GM18505 (cell line): ENCODE measurements around the gene KIF1B.

ENCODE experiments used
- ATAC-seq: cut with Tn5 transposase; IDR thresholded peaks from one replicate; pipeline ENCODE4 v1.9.1; 2021; ENCODE audit not compliant: unreplicated experiment
- POLR2A ChIP-seq: IDR thresholded peaks from 4 replicates; pipeline ENCODE4 v1.6.1; 2011; ENCODE audit warnings: borderline replicate concordance; ENCODE audit not compliant: insufficient read depth, insufficient read length; ENCODE audit errors: extremely low read depth

KIF1B gene

DNA sequence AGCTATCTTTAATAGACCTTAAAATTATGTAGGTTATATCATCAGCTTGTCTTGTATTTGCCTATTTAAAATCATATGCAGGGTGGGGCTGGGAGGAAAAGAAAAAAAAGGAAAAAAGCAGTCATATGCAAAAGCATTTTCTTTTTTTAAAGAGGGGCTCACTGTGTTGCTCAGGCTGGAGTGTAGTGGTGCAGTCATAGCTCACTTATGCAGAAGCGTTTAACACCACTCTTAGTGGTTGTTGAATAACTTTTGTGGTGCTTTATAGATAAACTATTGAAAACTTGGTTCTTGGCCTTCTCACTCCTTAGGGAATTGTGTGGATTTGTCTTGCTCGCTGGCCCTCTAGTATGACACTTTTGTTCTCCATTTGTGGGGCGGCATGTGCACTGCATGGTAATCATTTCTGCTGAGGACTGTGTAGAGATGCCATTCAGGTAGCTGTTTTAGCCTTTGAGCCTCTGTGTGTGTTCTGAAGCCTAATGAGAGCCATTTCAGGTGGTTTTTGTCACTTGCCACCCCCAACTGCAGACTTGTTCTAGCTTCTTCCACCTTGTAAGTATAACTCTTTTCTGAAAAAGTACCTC is 77.8 kb downstream of the KIF1B start:
- TF ChIP-seq POLR2A: no peak
- ATAC-seq: no peak

- ATAC-seq: no peak
Observed at GRCh38 chr1:10291705-10292104, 81.3 kb downstream of the KIF1B start.

GRCh38 chr1:10292188-10292587 is 81.8 kb downstream of the KIF1B start:
- ATAC-seq: no peak
- no peak for TF ChIP-seq POLR2A

More at GRCh38 chr1:10291705-10292104, 81.3 kb downstream of the KIF1B start:
- TF ChIP-seq POLR2A: no peak

DNA sequence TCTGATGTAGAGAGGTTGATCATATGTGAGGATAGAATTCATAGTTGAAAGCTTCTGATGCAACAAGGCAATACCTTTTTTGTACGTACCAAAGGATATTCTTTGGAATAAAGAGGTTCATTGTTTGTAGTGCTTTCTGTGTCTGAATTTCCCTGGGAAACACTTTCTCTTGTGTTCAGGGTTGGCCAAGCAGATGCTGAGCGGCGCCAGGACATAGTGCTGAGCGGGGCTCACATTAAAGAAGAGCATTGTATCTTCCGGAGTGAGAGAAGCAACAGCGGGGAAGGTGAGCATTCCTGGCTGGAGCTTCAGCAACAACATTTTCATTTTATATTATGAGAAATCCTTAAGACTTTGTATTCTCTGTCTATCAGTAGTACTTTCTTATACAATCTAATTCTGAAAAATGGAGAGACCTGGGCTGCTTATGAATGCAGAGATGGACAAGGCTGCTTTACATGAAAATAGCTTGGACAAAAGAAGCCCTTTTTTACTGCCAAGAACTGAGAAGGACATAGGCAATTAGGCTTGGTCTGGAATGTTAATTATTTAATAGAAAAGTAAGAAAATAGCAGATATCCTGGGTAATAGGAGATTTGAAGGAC is 85.2 kb downstream of the KIF1B start:
- TF ChIP-seq POLR2A: no peak
- no peak for ATAC-seq

GRCh38 chr1:10299151-10299550 is 88.8 kb downstream of the KIF1B start:
- ATAC-seq: no peak
- TF ChIP-seq POLR2A: no peak

- no peak for ATAC-seq
Observed at GRCh38 chr1:10302416-10302815, 92.0 kb downstream of the KIF1B start.

GRCh38 chr1:10304295-10304694 is 93.9 kb downstream of the KIF1B start:
- ATAC-seq: no peak

More at GRCh38 chr1:10302416-10302815, 92.0 kb downstream of the KIF1B start:
- no peak for TF ChIP-seq POLR2A

DNA sequence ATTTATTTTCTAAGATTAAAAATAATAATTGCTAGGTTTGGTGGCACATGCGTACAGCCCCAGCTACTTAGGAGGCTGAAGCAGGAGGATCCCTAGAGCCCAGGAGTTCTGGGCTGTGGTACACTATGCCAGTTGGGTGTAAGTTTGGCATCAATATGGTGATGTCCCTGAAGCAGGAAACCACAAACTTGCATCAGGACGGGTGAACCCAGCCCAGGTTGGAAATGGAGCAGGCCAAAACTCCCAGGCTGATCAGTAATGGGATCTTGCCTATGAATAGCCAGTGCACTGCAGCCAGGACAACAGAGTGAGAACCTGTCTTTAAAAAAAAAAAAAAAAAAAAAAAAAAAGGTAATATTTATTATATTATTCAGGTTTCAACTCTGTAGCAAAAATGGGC is 96.1 kb downstream of the KIF1B start:
- no peak for TF ChIP-seq POLR2A

More at GRCh38 chr1:10304295-10304694, 93.9 kb downstream of the KIF1B start:
- TF ChIP-seq POLR2A: no peak

DNA sequence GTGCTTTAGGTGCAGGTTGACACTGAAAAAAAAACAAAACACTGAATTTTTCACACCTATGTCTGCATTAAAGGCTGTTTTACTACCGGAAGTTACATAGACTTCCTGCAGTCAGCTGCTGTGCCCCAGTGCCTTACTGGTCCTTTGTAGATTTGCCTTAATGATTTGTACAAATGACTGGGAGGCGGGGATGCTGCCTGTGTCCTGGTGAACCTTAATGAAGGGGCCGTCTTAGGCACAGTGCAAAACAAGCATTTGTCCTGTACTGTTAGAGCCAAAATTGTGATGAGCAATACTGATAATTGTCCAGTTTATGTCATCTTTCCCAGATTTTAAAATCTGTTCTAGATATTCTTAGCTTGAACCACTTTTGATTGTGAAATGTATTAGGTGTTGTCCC is 97.6 kb downstream of the KIF1B start:
- no peak for ATAC-seq
- TF ChIP-seq POLR2A: no peak

More for the DNA sequence above, 96.1 kb downstream of the KIF1B start:
- no peak for ATAC-seq

DNA sequence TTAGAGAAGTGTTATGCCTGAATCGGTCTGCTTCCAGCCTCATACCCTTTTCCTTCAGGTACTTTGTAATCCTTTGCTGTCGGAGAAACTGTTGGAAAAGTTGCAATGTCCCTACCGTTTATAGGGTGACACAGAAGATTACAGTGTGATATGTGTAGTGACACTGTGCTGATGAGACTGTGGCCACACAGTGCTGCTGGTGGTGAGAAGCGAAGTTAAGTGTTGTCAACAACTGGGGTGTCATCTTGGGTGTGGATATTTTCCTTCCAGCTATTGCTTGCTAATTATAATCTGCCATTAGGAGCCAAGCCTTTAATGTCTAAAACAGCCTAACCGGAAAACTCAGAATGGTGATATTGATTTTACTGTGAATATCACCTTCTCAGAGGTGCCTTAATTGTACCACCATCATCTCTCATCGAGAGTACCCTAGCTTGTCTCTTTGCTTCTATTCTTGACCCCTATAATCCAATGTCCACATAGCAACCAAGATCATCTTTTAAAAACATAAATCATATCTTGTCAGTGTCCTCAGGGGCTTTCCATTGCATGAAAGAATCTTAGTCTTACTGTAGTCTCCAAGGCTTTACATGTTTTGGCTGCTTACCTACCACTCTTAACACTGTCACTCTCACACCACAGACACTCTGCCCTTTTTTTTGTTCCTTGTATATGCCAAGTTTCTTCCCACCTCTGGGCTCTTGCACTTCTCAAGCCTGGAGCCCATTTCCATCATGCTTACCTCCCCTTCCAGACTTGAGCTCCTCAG is 99.1 kb downstream of the KIF1B start:
- TF ChIP-seq POLR2A: no peak
- ATAC-seq: no peak

- no peak for TF ChIP-seq POLR2A
- no peak for ATAC-seq
Observed at GRCh38 chr1:10316752-10317151, 106.4 kb downstream of the KIF1B start.

DNA sequence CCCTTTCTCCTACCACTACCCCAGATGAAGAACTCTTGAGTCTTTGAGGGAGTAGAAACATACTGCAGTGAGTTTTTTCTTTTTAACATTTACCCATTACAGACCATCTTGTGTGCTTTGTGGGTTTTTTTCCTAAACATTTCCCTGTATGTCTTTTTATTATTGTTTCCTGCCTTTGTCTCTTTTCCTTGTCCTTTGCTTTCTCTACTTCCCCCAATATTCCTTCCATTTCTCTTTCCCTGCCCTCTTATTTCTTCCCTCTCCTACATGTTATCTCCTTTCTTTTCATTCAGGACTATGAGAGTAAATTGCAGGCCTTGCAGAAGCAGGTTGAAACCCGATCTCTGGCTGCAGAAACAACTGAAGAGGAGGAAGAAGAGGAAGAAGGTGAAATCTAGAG is 109.4 kb downstream of the KIF1B start:
- no peak for ATAC-seq
- no peak for TF ChIP-seq POLR2A

GRCh38 chr1:10320336-10320735 is 110.0 kb downstream of the KIF1B start:
- no peak for TF ChIP-seq POLR2A
- ATAC-seq: no peak

DNA sequence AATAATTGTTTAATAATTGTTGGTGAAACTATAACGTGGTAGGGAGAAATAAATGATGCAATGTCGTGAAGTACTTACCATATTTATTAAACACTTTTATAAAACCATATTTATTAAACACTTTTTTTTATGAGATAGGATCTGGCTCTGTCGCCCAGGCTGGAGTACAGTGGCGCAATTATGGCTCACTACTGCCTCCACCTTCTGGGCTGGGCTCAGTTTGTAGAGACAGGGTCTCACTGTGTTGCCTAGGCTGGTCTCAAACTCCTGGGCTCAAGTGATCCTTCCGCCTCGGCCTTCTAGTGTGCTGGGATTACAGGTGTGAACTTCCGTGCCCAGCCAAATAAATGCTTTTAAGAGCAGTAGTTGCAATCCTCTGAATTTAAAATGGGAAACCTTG is 112.5 kb downstream of the KIF1B start:
- no peak for TF ChIP-seq POLR2A
- no peak for ATAC-seq
